HG03095 (cell line): ENCODE measurements around the gene SLC25A38.
A peak's percentile ranks its signal among the peaks of the same experiment; 100 is the strongest.

Experiments
- ATAC-seq: cut with Tn5 transposase; IDR thresholded peaks from one replicate; pipeline ENCODE4 v1.9.1; 2021; ENCODE audit warnings: moderate library complexity; ENCODE audit not compliant: unreplicated experiment

Gene SLC25A38

DNA sequence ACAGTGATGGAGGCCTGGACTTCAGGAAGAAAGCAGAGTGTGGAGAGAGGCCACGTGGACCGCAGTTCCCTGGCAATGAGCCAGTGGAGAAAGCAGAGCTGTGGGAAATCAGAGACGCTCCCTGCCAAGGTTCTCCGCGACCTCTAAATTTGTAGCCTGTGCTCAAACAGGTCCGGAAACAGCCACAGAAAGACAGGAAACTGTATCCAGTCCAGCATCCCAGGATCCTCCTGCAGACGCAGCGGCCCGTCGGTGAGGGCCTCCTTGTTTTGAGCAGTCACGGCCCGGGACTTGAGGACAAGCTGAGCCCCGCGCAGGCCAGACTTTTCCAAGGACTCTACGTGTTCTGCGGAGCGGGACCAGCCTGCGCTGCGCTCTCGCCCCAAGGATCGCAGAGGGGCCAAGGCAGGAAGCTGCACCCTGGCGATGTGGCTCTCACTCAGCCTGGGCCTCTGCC, 45.6 kb downstream of the SLC25A38 start:
- ATAC-seq = no peak

DNA sequence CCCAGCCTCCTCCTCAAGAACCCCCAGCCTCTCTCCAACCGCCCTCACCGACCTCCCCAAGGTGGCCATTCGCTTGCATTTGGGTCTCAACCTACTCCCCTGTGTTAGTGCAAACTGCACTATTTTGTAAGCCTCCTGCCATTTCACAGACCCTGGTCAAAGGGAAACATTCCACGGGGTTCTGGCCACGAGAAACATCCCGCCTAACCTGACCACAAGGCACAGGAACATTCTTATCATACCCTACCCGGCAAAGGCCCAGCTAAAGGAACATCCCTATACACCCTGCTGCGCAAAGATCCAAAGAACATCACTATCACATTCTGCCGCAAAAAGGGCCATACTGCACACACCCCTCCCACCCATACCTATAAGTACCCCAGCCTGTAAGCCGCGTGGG, 46.3 kb downstream of the SLC25A38 start:
- ATAC-seq = no peak

DNA sequence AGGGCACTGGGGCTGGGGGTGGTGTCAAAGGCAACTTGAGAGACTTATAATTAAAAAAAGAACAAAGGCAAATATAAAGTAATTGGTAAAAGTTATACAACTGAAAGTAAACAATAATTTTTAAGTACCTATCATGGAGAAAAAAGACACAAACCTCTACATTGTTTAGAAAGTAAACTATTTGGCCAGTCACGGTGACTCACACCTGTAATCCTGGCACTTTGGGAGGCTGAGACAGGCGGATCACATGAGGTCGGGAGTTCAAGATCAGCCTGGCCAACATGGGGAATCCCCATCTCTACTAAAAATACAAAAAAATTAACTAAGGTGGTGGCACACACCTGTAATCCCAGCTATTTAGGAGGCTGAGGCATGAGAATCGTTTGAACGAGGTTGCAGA, 49.2 kb downstream of the SLC25A38 start:
- ATAC-seq = no peak

- no peak for ATAC-seq
Measured at GRCh38 chr3:39433642-39434041, 50.5 kb downstream of the SLC25A38 start.

GRCh38 chr3:39434574-39434973, 51.4 kb downstream of the SLC25A38 start:
- peak; percentile 61 for ATAC-seq

DNA sequence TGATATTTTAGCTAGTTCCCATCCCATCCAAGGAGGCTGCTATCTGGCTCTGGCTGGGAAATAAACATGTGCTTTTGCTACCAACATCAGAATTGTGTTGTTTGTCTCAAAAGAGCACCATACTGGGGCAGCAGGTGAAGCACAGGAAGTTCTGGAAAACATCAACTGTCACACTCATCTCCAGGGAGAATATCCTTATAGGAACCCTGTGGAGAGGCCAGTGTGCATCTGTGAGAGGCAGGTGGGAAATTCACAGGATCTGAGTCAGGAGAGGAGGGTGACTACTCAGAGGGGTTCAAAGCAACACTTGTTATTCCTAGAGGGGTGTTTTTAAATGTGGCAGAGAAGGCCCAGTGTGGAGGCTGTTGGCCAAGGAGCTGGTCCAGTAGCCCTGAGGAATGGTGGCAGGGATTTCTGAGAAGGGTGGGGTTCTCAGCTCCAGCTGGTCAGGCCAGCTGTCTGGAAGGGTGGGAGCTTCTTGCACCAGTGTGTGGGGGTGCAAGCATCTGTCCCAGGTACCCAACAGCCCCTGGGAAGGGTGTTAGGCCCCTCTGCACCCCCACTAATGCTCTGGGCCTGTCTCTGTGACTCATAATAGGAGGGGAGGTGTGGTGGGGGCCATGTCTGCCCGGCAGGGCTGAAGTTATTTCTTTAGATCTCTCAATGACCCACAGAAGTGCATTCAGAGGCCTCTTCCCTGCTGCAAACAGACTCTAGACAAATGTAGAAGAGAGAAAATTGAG, 52.0 kb downstream of the SLC25A38 start:
- no peak for ATAC-seq

DNA sequence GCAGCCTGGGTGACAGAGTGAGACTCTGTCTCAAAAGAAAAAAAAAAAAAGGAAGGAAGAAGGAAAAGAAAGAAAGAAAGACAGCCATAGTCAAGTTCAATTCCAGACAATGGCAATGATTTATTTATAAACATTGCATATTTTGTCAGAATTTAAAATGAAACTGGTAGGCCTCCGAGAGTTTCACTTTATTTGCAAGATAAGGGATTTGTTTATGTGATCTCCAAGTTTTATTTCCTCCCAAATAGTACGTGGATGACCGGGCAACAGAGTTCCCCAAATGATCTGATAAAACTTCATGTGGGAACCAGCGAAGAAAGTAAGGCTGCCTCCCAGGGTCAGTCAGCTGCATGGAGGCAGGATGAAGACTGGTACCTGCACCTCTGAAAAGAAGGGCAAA, 55.7 kb downstream of the SLC25A38 start:
- no peak for ATAC-seq

DNA sequence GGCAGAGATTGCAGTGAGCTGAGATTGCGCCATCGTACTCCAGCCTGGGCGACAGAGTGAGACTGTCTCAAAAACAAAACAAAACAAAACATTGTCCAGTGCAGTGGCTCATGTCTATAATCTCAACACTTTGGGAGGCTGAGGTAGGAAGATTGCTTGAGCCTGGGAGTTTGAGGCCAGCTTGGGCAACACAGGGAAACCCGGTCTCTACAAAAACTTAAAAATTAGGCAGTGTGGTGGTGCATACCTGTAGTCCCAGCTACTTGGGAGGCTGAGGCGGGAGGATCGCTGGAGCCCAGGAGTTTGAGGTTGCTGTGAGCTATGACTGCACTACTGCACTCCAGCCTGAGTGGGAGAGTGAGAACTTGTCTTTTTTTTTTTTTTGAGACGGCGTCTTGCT, 57.1 kb downstream of the SLC25A38 start:
- no peak for ATAC-seq

- ATAC-seq = no peak
Measured at GRCh38 chr3:39443530-39443929, 60.4 kb downstream of the SLC25A38 start.

GRCh38 chr3:39445927-39446326, 62.8 kb downstream of the SLC25A38 start:
- ATAC-seq = no peak

DNA sequence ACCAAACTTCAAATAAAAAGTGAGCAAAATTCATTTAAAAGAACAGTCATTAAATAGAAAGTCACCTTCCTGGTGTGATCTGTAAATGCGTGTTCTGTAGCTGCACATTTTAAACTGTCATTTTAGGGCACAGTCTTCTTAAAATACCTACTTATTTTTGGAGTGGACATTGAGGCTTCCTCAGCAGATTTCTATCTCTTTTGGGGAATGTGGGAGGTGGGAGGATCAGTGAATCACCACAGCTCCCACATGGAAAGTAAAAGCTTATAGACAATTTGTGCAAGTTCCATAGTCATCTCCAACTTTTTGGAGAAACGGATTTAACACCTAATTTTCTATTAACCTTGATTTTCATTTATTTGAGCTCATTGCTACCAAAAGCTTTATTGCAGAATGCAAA, 63.3 kb downstream of the SLC25A38 start:
- ATAC-seq = no peak
